ENCODE measurements around the gene PSD4.

DNA sequence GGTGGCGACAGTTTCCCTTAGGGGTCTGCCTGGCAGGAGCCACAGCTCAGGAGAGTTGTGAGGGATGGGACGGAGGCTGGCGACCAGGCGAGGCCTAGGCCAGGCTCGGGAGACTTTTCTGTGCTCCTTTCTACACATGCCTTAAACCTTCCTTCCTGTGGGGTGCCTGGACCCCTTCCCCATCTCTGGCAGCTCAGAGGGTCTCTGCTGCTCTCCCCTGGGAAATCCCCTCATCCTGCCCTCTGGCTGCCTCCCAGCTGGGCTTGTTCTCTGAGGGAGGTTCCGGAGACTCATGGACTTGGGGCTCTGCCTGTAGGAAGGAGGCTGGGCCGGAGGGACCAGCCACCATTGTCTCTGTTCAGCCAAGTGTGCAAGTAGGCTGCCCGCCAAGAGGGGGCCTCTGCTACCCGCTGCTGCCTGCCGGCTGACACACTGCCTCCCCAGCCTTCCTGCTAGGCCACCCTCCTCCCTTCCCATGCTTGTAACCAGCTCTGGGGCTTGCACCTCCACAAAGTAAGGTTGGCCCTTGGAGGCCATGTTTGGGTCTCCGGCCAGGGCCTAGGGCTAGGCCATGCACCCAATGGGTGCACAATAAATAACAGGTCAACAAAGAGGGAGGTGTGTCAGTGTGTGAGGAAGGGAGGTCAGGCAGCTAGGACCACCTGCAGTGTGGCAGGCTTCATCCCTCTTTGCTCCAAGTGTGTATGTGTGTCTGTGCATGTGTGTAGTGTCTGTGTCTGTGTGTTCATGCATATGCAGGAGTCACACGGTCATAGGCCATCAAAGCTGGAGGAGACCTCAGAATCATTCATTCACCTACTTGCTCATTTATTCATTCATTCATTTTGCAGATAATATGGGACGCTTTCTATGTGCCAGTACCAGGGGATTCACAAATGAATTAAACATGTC, 28.8 kb downstream of the PSD4 start:
- TF ChIP-seq SIN3A (IDR thresholded peaks at IDR 0.05; ENCODE audit: borderline replicate concordance, insufficient read depth, low read length) (no peak), POLR2AphosphoS5 (IDR thresholded peaks at IDR 0.05; ENCODE audit: low read depth, low read length) (no peak)
